ENCODE data around the gene UBE2U.

The UBE2U gene

DNA sequence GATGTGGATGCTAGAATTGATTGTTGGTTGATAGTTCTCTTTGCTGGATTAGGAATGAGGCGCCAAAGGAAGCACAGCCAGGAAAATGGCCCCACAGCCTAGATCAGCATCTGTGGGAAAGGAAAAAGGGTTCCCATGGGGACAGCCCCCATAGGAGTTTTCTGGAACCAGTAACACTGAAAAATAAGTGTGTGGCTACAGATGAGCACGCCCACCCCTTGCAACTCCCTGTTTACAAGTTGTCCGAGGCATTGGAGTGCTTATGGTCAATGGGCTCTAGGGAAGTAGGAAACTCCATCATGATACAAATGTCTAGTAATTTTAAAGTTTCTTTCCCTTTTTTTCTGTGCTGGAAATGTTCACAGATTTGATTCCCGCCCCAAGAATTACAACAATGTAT, 23.8 kb upstream of the UBE2U start:
- Histone ChIP-seq H3K27ac (ENCODE audit: low read depth, low read length) (no peak overlapping the region), H3K79me2 (ENCODE audit: control insufficient read depth, low read length) (no peaks in the 10 kb centered on the region), H3K9me2 (replicated peaks; ENCODE audit: control insufficient read depth, low read length) (no peaks in the 10 kb centered on the region), H3K4me3 (ENCODE audit: low read length) (no peak overlapping the region), H3K36me3 (ENCODE audit: control insufficient read depth, low read length) (no peaks in the 10 kb centered on the region), H3K4me2 (ENCODE audit: low read length) (no peak overlapping the region), H4K20me1 (ENCODE audit: control insufficient read depth, insufficient read depth, low read depth, low read length) (no peaks in the 10 kb centered on the region), H3K9me3 (ENCODE audit: control insufficient read depth, insufficient read depth, low read length) (no peaks in the 10 kb centered on the region), H3F3A (ENCODE audit: control insufficient read depth, insufficient read depth) (no peaks in the 10 kb centered on the region), H3K4me1 (ENCODE audit: control insufficient read depth, low read length) (no peaks in the 10 kb centered on the region; the same call in 1 of the 2 replicates), H3K27me3 (ENCODE audit: control insufficient read depth, low read length) (peaks cover 4% of the 10 kb centered on the region; the same call in 1 of the 2 replicates)
- no peak for TF ChIP-seq EZH2phosphoT487 (IDR thresholded peaks at IDR 0.05; ENCODE audit: borderline replicate concordance, low read length)
- TF ChIP-seq, protein P1, sequence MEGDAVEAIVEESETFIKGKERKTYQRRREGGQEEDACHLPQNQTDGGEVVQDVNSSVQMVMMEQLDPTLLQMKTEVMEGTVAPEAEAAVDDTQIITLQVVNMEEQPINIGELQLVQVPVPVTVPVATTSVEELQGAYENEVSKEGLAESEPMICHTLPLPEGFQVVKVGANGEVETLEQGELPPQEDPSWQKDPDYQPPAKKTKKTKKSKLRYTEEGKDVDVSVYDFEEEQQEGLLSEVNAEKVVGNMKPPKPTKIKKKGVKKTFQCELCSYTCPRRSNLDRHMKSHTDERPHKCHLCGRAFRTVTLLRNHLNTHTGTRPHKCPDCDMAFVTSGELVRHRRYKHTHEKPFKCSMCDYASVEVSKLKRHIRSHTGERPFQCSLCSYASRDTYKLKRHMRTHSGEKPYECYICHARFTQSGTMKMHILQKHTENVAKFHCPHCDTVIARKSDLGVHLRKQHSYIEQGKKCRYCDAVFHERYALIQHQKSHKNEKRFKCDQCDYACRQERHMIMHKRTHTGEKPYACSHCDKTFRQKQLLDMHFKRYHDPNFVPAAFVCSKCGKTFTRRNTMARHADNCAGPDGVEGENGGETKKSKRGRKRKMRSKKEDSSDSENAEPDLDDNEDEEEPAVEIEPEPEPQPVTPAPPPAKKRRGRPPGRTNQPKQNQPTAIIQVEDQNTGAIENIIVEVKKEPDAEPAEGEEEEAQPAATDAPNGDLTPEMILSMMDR (IDR thresholded peaks at IDR 0.05; ENCODE audit: low read depth, low read length, poor library complexity, severe bottlenecking): no peak

DNA sequence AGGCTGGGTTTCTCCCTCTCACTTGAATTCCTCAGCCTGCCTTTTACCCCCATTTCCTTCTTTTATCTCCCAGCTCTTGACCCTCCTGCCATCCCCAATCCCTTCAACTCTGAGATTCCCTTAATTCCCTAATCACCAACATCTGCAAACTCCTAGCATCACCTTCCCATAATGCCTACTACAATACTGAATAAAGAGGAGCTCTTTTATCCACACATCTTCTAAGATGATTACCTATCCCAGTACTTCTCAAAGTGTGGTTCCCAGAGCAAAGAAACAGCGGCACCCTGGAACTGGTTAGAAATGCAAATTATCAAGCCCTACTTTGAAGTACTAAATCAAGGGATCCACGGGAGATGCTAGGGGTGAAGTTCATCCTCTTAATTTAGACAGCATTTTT, 21.2 kb upstream of the UBE2U start:
- Histone ChIP-seq H3K9me2 (replicated peaks; ENCODE audit: control insufficient read depth, low read length) (no peaks in the 10 kb centered on the region), H3K4me2 (ENCODE audit: low read length) (no peak overlapping the region), H3K4me1 (ENCODE audit: control insufficient read depth, low read length) (no peaks in the 10 kb centered on the region; the same call in 1 of the 2 replicates), H3K27ac (ENCODE audit: low read depth, low read length) (no peak overlapping the region), H3K4me3 (ENCODE audit: low read length) (no peak overlapping the region), H3F3A (ENCODE audit: control insufficient read depth, insufficient read depth) (no peaks in the 10 kb centered on the region), H3K27me3 (ENCODE audit: control insufficient read depth, low read length) (peaks cover 4% of the 10 kb centered on the region; the same call in 1 of the 2 replicates), H4K20me1 (ENCODE audit: control insufficient read depth, insufficient read depth, low read depth, low read length) (no peaks in the 10 kb centered on the region), H3K79me2 (ENCODE audit: control insufficient read depth, low read length) (no peaks in the 10 kb centered on the region), H3K36me3 (ENCODE audit: control insufficient read depth, low read length) (no peaks in the 10 kb centered on the region), H3K9me3 (ENCODE audit: control insufficient read depth, insufficient read depth, low read length) (no peaks in the 10 kb centered on the region)
- TF ChIP-seq, protein P1 (IDR thresholded peaks at IDR 0.05; ENCODE audit: low read depth, low read length, poor library complexity, severe bottlenecking): no peak
- no peak for TF ChIP-seq EZH2phosphoT487 (IDR thresholded peaks at IDR 0.05; ENCODE audit: borderline replicate concordance, low read length)

DNA sequence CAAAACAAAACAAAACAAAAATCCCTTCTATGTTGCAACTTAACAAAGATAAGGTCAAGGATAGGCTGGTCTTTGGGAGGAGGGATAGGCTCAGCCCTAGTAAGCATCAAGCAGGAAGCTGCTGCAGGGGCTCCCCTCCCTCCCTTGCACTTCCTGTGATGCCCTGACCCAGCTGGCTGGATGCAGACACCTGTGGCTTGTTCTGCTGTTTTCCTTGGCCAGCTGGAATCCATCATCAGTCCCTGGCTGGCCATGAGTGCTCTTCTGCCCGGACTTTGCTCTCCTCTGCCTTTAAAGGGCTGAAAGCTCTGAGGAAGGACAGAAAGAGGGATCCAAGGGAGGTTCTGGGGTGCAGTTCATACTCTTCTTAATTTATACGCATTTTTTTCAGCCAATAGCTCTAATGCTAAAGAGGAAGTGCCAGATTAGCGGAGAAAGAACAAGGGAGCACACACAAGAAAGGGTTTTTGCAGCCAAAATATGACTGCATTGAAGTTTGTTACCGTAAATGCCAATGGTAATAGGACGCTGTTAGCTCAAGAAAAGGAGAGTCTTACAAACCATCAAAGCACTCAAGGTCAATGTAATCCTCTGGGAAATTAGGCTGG, 19.9 kb upstream of the UBE2U start:
- no peak for TF ChIP-seq EZH2phosphoT487 (IDR thresholded peaks at IDR 0.05; ENCODE audit: borderline replicate concordance, low read length)
- TF ChIP-seq, protein P1 (IDR thresholded peaks at IDR 0.05; ENCODE audit: low read depth, low read length, poor library complexity, severe bottlenecking): no peak
- Histone ChIP-seq H3K9me3 (ENCODE audit: control insufficient read depth, insufficient read depth, low read length) (no peaks in the 10 kb centered on the region), H3K9me2 (replicated peaks; ENCODE audit: control insufficient read depth, low read length) (no peaks in the 10 kb centered on the region), H3F3A (ENCODE audit: control insufficient read depth, insufficient read depth) (no peaks in the 10 kb centered on the region), H3K4me3 (ENCODE audit: low read length) (no peak overlapping the region), H3K4me1 (ENCODE audit: control insufficient read depth, low read length) (no peaks in the 10 kb centered on the region; the same call in 1 of the 2 replicates), H3K27ac (ENCODE audit: low read depth, low read length) (no peak overlapping the region), H3K4me2 (ENCODE audit: low read length) (no peak overlapping the region), H3K27me3 (ENCODE audit: control insufficient read depth, low read length) (peaks cover 4% of the 10 kb centered on the region; the same call in 1 of the 2 replicates), H3K36me3 (ENCODE audit: control insufficient read depth, low read length) (no peaks in the 10 kb centered on the region), H3K79me2 (ENCODE audit: control insufficient read depth, low read length) (no peaks in the 10 kb centered on the region), H4K20me1 (ENCODE audit: control insufficient read depth, insufficient read depth, low read depth, low read length) (no peaks in the 10 kb centered on the region)
